Omental fat pad (tissue), 4 donors: ENCODE measurements around the gene PODXL2. TPM values are rescaled to one million over a fixed set of nuclear protein-coding genes. Genes with fewer than 3 reads are reported as not detected.
A peak's percentile ranks its signal among the peaks of the same experiment; 100 is the strongest.
"Not testable (repeated sequence)": the region's sequence is repeated elsewhere in the genome, so short reads cannot be mapped to it uniquely, and the experiment has no call there.

Source experiments
- ATAC-seq: fragments of 150-250 bp; one replicate; pipeline ENCODE4 v1.9.1; 2016; ENCODE audit warnings: mild to moderate bottlenecking, moderate library complexity; ENCODE audit not compliant: low FRiP score
- DNase-seq: peaks from one replicate; pipeline ENCODE4 v3.0.0-alpha.2; 2019; ENCODE audit warnings: low spot score
- CTCF ChIP-seq, 3 donors: fragments of 450-650 bp; IDR thresholded peaks; one replicate each; pipeline ENCODE4 v1.5.1; 2016 to 2017; ENCODE audit warnings: antibody characterized with exemption in 3 of 3, mild to moderate bottlenecking in 3 of 3, moderate library complexity in 2 of 3
- total RNA-seq, 4 donors: library from RNA; depleted of rRNA; stranded (reverse); fragments of >200 nt; gene quantifications; one replicate each; pipeline ENCODE4 v1.1.0, GENCODE V29; 2016

PODXL2 gene
- total RNA-seq, 4 donors from 2014 or later: 1.7 to 6.3 (median 2.9) TPM

GRCh38 chr3:127647845-127648204 lies 18.8 kb downstream of the PODXL2 start:
- no peak for DNase-seq
- ATAC-seq: no peak
- no peak for TF ChIP-seq CTCF (IDR thresholded peaks at IDR 0.05)

GRCh38 chr3:127650236-127650635 lies 21.3 kb downstream of the PODXL2 start:
- DNase-seq (no peak), ATAC-seq (no peak)
- no peak for TF ChIP-seq CTCF (IDR thresholded peaks at IDR 0.05)

GRCh38 chr3:127651516-127652172 lies 22.7 kb downstream of the PODXL2 start:
- DNase-seq (no peak), ATAC-seq (no peak)
- no peak for TF ChIP-seq CTCF (IDR thresholded peaks at IDR 0.05)

- ATAC-seq (peak; percentile 78), DNase-seq (no peak)
- peak in 2 of 3 donors; percentile 17 to 49 for TF ChIP-seq CTCF (IDR thresholded peaks at IDR 0.05)
Observed at GRCh38 chr3:127652246-127652995, 23.4 kb downstream of the PODXL2 start.

GRCh38 chr3:127654374-127654773 lies 25.4 kb downstream of the PODXL2 start:
- no peak for DNase-seq
- no peak for TF ChIP-seq CTCF (IDR thresholded peaks at IDR 0.05)
- no peak for ATAC-seq

- DNase-seq, ATAC-seq: not testable (repeated sequence)
Observed at GRCh38 chr3:127654993-127655392, 26.0 kb downstream of the PODXL2 start.

GRCh38 chr3:127655641-127656040 lies 26.7 kb downstream of the PODXL2 start:
- TF ChIP-seq CTCF (IDR thresholded peaks at IDR 0.05): no peak
- DNase-seq (no peak), ATAC-seq (no peak)
